Colonic mucosa (tissue), 4 donors: Measurements from ENCODE around the gene IMPDH1. TPM values are rescaled to one million over a fixed set of nuclear protein-coding genes. Genes with fewer than 3 reads are reported as not detected.

Experiments used
- DNase-seq: peaks from one replicate; pipeline ENCODE4 v3.0.0-alpha.2; 2020
- H3K27ac ChIP-seq: fragments of 200-600 bp; one replicate; pipeline ENCODE4 v1.8.0; 2021
- H3K27me3 ChIP-seq: fragments of 200-600 bp; one replicate; pipeline ENCODE4 v1.8.0; 2021
- H3K36me3 ChIP-seq: fragments of 200-600 bp; one replicate; pipeline ENCODE4 v1.8.0; 2021
- H3K4me1 ChIP-seq: fragments of 200-600 bp; one replicate; pipeline ENCODE4 v1.8.0; 2021; ENCODE audit warnings: mild to moderate bottlenecking
- H3K4me3 ChIP-seq: fragments of 200-600 bp; one replicate; pipeline ENCODE4 v1.8.0; 2021
- H3K9ac ChIP-seq, 2 donors: one replicate each; pipeline ENCODE4 v1.7.0; 2013; ENCODE audit warnings: control low read depth in 2 of 2, low read depth in 2 of 2, low read length in 2 of 2
- H3K9me3 ChIP-seq: fragments of 200-600 bp; one replicate; pipeline ENCODE4 v1.8.0; 2021
- intact Hi-C: fragments of 100-400 bp; cut with DNase I; formaldehyde crosslinking; loops from one replicate; pipeline ENCODE4 v1.14.1; 2022
- total RNA-seq, 2 donors: library from RNA; stranded (reverse); fragmentation: NEBNext Ultra II Directional in 1 of 2; extraction: Animal tissue kit (Norgen Biotek cat#: 25700) in 1 of 2; gene quantifications; one replicate each; pipeline ENCODE4 v1.2.1, GENCODE V29; 2021
- TF ChIP-seq, protein P1 (sequence below): fragments of 200-600 bp; IDR thresholded peaks from one replicate; pipeline ENCODE4 v1.8.0; 2022; ENCODE audit warnings: antibody characterized with exemption, mild to moderate bottlenecking
- donor health status: healthy.
- donor health status: DM: no; HTN: no; CAD: no.
- donor health status: DM: no; HTN: no; CAD: no.

Gene IMPDH1
- total RNA-seq, 2 donors from 2014 or later, result 37.5 to 50.0 TPM

DNA sequence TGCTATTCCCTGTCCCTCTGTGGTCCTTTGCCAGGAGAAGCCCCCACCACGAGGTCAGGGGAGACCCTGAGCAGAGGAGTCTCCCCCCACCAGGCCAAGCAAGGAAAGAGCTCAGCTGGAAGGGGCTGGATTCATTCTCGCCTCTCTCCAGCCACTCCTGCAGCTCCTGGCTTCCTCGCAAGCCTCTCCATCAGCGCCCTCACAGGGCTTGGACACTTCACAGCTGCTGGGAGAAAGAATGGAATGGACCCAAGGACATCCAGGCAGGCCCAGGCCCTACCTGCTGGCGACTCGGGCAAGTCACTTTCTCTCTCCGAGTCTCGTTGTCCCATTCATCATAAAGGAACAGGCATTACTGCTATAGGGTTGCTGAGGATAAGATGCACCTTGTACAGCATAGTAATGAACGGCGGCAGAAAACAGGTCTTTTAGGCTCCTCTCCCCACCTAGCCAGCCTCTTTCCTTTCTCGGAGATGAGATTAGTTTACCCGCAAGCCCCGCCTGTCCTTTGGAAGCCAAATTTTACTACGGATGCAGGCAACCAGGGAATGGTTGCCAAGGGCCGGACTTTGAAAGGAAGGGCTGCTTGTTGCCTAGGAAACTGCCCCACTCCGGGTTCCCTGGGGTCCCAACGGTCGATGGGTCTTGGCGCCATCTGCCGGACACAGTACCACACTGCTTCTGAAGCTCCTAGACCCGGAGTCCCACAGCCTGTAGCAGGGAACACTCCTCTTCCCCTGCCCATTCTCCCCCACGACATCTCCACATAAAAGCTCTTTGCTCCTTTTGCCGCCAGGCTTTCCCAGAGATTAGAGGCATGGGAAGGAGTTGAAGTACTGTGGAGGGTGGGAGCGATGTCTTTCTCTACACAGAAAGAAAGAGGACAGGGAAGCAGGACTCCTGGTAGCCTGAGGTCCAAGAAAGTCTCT is 22.3 kb downstream of the IMPDH1 start:
- DNase-seq, result peak; percentile 73
- Histone ChIP-seq H3K4me1 (no peaks in the 10 kb centered on the region), H3K36me3 (no peaks in the 10 kb centered on the region), H3K4me3 (no peak overlapping the region), H3K9me3 (no peaks in the 10 kb centered on the region), H3K27me3 (no peaks in the 10 kb centered on the region), H3K9ac (no peak overlapping the region), H3K27ac (no peak overlapping the region)
- intact Hi-C loops, result loop anchor here (2.0 kb wide), 1 partner anchor 39 kb away; no protein-coding TSS in a partner anchor
- TF ChIP-seq, protein P1, sequence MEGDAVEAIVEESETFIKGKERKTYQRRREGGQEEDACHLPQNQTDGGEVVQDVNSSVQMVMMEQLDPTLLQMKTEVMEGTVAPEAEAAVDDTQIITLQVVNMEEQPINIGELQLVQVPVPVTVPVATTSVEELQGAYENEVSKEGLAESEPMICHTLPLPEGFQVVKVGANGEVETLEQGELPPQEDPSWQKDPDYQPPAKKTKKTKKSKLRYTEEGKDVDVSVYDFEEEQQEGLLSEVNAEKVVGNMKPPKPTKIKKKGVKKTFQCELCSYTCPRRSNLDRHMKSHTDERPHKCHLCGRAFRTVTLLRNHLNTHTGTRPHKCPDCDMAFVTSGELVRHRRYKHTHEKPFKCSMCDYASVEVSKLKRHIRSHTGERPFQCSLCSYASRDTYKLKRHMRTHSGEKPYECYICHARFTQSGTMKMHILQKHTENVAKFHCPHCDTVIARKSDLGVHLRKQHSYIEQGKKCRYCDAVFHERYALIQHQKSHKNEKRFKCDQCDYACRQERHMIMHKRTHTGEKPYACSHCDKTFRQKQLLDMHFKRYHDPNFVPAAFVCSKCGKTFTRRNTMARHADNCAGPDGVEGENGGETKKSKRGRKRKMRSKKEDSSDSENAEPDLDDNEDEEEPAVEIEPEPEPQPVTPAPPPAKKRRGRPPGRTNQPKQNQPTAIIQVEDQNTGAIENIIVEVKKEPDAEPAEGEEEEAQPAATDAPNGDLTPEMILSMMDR, result peak; percentile 77

DNA sequence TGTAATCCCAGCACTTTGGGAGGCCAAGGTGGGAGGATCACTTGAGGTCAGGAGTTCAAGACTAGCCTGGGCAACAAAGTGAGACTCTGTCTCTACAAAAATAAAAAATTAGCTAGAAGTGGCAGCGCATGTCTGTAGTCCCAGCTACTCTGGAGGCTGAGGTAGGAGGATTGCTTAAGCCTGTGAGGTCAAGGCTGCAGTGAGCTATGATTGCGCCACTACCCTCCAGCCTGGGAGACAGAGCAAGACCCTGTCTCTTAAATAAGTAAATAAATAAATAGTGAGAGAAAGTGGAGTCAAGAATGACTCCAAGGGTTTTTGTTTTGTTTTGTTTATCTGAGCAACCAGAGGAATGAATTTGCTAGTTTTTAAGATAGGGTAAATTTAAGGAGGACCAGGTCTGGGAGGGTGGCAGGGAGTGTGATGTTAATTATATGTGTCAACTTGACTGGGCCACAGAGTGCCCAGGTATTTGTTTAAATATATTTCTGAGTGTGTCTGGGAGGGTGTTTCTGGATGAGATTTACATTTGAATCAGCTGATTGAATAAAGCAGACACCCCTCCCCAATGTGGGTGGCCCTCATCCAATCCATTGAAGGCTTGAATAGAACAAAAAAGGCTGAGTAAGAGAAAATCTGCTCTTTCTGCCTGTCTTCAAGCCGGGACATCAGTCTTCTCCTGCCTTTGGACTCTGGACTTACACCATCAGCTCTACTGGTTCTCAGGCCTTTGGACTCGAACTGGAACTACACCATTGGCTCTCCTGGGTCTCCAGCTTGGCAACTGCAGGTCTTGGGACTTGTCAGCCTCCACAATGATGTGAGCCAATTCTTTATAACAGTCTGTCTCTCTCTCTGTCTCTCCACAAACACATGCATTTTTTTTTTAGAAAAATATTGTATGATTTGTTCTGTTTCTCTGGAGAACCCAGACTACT is 23.5 kb downstream of the IMPDH1 start:
- Histone ChIP-seq H3K4me1 (no peaks in the 10 kb centered on the region), H3K27ac (no peak overlapping the region), H3K9ac (no peak overlapping the region), H3K9me3 (no peaks in the 10 kb centered on the region), H3K36me3 (no peaks in the 10 kb centered on the region), H3K27me3 (no peaks in the 10 kb centered on the region), H3K4me3 (no peak overlapping the region)
- intact Hi-C loops, result no loop called here
- no peak for DNase-seq
- TF ChIP-seq, protein P1, result no peak

DNA sequence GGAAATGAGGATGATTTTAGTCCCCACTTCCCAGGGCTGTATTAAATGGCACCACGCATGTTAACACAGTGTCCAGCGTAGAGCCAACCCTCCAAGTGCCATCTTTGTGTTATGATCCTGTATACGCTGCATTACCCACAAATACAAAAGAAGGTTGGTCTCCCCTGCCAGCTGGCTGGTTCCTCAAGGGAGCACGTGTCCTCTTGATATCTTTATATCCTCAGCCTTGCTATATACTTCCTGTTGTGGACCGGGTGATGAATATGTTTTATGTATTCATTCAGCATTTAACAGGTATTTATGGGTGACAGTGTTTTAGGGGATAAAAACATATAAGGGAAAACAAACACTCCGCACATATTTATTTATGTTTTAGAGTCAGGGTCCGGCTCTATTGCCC is 25.1 kb downstream of the IMPDH1 start:
- intact Hi-C loops, result no loop called here
- Histone ChIP-seq H3K36me3 (no peaks in the 10 kb centered on the region), H3K4me3 (no peak overlapping the region), H3K27me3 (no peaks in the 10 kb centered on the region), H3K9me3 (no peaks in the 10 kb centered on the region), H3K4me1 (no peaks in the 10 kb centered on the region), H3K9ac (no peak overlapping the region), H3K27ac (no peak overlapping the region)
- DNase-seq, result no peak
- TF ChIP-seq, protein P1, result no peak

DNA sequence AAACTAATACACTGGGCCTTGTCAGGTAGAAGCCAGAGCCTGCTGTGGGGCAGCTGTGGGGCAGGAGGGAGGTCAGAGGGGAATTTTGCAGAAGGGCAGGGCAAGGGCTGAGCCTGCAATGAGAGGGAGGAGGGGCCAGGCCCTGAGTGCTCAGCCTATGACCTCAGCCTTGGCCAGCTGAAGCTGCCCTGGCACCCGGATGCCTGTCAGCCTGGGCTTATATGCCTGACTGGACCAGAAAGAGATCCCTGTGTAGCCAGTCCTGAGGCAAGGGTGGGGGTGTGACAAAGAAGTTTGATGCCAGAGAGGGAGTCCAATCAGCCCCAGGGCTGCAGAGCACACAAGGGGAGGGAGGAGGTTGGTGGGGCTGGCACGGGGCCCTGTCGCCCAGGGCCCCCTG is 26.0 kb downstream of the IMPDH1 start:
- no peak overlapping the region for H3K9ac ChIP-seq
- no peaks in the 10 kb centered on the region for H3K9me3 ChIP-seq
- intact Hi-C loops, result no loop called here
- no peaks in the 10 kb centered on the region for H3K27me3 ChIP-seq
- TF ChIP-seq, protein P1, result no peak
- no peak for DNase-seq
- H3K27ac ChIP-seq, result no peak overlapping the region
- no peaks in the 10 kb centered on the region for H3K4me1 ChIP-seq
- H3K4me3 ChIP-seq, result no peak overlapping the region
- H3K36me3 ChIP-seq, result no peaks in the 10 kb centered on the region

DNA sequence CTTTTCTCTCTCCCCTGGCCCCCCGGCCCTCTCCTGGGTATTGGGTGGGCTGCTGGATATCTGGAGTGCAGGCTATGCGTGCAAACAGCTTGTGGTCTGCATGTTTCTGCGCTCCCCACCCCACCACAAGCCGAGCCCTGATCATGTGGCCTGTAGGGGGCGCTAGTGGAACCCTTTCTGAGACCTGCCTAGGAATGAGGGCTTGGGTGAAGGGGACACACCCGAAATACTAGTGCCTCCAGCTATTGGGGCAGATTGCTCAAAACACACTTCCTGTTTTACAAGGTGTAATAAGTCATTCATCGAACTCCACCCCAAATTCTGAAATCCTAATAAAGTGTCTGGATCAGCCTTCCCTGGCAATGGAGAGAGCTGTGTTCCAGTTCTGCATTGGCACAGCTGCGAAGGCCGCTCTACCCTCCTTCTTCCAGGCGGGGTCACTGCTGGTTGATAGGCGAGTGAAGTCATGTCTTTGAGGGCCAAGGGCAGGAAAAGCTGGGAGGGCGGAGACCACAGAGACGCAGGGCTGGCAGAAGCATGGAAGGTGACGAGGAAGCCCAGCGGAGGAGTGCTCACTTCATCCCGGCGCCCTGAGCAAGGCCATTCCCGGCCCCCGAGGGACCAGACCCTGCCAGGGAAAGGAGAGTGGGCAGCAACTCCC is 28.5 kb downstream of the IMPDH1 start:
- intact Hi-C loops, result no loop called here
- no peak overlapping the region for H3K27ac ChIP-seq
- no peaks in the 10 kb centered on the region for H3K36me3 ChIP-seq
- H3K9me3 ChIP-seq, result no peaks in the 10 kb centered on the region
- TF ChIP-seq, protein P1, result peak; percentile 26
- no peak overlapping the region for H3K9ac ChIP-seq
- no peak overlapping the region for H3K4me3 ChIP-seq
- H3K4me1 ChIP-seq, result no peaks in the 10 kb centered on the region
- H3K27me3 ChIP-seq, result no peaks in the 10 kb centered on the region
- peak; percentile 34 for DNase-seq
